ENCODE results near the gene C12orf54.
"Not testable (repeated sequence)": the region's sequence is repeated elsewhere in the genome, so short reads cannot be mapped to it uniquely, and the experiment has no call there.

C12orf54 gene

GRCh38 chr12:48510111-48510510 is 27.8 kb downstream of the C12orf54 start:
- no peak for DNase-seq (ENCODE audit: low spot score)

- no peak for DNase-seq (ENCODE audit: low spot score)
These were observed 30.6 kb downstream of the C12orf54 start for GRCh38 chr12:48512855-48513254.

GRCh38 chr12:48514728-48515127 is 32.4 kb downstream of the C12orf54 start:
- no peak for DNase-seq (ENCODE audit: low spot score)

GRCh38 chr12:48520381-48520780 is 38.1 kb downstream of the C12orf54 start:
- not testable (repeated sequence) for DNase-seq (ENCODE audit: low spot score)

GRCh38 chr12:48525332-48525731 is 43.0 kb downstream of the C12orf54 start, which contains the start of gene OR8S1:
OR8S1 (plus strand) TSS chr12:48525632; CDS start chr12:48525632, 0 bp downstream.
- no peak for DNase-seq (ENCODE audit: low spot score)

- DNase-seq (ENCODE audit: low spot score), result no peak
These were observed 45.8 kb downstream of the C12orf54 start for GRCh38 chr12:48527891-48528670.

- DNase-seq (ENCODE audit: low spot score), result no peak
These were observed 50.3 kb downstream of the C12orf54 start for GRCh38 chr12:48532601-48533000.

- no peak for DNase-seq (ENCODE audit: low spot score)
These were observed 54.3 kb downstream of the C12orf54 start for GRCh38 chr12:48536602-48537001.

- no peak for DNase-seq (ENCODE audit: low spot score)
These were observed 60.1 kb downstream of the C12orf54 start for GRCh38 chr12:48542300-48542928.

GRCh38 chr12:48545833-48546469 is 63.7 kb downstream of the C12orf54 start:
- DNase-seq (ENCODE audit: low spot score), result no peak

Data from hepatic stellate cell (primary cell).